Activated gamma-delta T cell treated with anti-CD3 and anti-CD28 coated beads, Interleukin-2, amount 50 U/mL, for 16 hours (primary cell): Measurements from ENCODE around the gene KRT23.
"Not testable (repeated sequence)": the region's sequence is repeated elsewhere in the genome, so short reads cannot be mapped to it uniquely, and the experiment has no call there.

Experiments
- DNase-seq: peaks from one replicate; pipeline ENCODE4 v3.0.0-alpha.2; 2020; ENCODE audit warnings: low read depth

KRT23 gene

DNA sequence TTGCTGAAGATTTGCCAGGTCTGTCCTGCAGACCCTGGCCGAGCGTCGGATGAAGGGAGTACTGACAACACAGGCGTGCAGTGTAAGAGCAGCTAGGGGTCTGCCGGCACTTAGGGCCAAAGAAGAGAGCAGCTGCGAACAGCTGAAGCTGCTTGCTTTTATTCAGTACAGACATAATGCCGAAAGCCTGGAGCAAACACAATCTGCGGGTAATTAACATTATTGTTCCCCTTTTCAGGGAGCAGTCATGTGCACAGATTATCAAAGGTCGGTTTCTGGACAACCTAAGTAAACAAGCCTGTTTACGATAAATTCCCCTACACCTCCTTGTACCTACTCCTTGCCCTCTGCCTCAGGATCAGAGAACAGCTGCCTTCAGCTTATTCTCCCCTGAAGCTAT lies 12.0 kb upstream of the KRT23 start:
- DNase-seq, result no peak

DNA sequence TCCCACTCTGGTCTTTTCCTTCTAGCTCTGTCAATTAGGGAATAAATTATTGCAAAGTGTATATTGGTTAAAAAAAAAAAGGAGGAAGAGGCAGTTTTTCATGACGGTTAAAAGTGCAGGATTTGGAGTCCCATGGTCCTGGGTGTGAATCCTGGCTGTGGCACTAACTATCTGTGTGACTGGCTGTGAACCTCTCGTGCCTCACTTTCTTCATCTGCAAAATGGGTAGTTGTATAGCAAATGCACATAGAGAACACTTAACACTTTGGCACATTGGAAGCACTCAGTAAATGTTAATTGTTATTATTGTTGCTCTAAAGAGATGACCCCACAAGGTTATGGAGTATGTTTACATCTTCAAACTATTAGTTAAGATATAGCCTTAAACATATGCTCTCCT lies 10.5 kb upstream of the KRT23 start:
- no peak for DNase-seq

DNA sequence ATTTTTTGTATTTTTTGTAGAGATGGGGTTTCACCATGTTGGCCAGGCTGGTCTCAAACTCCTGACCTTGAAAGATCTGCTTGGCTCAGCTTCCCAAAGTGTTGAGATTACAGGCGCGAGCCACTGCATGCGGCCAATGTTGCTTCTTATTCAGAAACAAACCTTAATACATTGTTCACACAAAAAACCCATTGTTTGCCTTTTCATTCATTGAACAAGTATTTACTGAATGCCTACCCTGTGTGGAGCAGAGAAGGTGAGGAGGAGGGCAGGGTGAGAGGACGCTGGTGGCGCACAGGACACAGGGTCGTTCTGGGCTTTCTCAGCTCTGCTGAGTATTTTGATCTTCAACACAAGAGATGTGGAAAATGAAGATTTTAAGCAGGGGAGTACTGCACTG lies 8.0 kb upstream of the KRT23 start:
- DNase-seq, result no peak

DNA sequence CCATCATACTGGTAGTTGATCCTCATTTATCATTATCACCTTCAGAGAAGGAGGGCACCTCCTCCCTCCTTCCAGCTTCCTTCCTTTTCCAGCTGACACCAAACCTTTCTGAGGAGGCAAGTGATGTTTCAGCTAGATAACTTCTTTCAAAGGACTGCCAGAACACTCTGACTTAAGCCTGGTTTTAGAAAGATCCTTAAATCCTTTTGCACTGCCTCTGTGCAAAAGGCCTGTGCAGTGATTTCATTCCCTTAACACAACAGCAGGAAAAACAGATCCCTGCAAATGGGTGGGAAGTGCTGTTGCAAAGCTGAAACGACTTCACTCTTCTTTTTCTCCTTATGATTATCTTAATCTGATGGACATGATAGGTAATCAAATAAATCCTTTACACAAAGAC lies 7.1 kb upstream of the KRT23 start:
- no peak for DNase-seq

DNA sequence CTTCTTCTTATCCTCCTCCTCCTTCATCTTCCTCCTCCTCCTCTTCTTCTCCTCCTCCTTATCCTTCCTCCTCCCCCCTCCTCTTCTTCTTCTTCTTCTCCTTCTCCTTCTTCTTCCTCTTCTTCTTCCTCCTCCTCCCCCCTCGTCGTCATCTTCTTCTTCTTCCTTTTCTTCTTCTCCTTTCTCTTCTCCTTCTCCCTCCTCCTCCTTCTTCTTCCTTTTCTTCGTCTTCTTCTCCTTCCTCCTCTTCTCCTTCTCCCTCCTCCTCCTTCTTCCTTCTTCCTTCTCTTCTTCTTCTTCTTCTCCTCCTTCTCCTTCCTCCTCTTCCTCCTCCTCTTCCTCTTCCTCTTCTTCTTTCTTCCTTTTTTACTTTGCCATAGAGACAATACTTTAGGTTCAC lies 5.1 kb upstream of the KRT23 start:
- DNase-seq, result no peak

DNA sequence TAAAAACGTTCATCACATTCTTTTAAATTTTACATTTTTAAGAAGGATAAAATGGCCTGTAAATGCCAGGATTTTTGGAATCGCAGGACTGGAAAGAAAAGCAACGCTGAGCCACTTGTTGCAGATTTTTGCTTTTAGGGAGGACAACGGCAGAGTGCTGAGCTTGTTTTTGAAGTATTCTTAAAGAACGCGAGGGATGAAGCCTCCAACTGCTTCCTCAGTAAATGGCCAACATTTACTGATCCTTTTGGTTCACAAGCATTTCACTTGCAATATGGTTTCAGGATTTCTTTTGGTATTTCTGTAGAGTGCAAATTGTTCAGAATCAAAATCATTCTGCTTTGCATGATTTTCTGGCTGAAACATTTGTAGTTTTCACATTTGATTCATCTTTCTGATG lies 2.8 kb upstream of the KRT23 start:
- DNase-seq, result no peak

DNA sequence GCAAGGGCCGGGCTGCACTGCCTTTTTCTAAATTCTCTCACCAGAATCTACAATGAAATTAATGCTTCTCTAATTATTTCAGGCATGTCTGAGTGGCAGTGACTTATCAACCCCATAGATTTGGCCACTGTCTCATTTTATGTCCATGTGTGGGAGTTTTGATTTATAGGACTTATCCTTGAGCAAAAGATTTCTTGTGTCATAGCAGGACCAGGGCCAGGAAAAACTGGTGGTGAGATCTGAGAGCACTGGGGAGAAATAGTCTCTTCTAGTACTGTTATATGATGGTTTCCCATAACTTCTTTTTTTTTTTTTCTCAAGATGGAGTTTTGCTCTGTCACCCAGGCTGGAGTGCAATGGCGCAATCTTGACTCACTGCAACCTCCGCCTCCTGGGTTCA lies 1.5 kb upstream of the KRT23 start:
- no peak for DNase-seq

DNA sequence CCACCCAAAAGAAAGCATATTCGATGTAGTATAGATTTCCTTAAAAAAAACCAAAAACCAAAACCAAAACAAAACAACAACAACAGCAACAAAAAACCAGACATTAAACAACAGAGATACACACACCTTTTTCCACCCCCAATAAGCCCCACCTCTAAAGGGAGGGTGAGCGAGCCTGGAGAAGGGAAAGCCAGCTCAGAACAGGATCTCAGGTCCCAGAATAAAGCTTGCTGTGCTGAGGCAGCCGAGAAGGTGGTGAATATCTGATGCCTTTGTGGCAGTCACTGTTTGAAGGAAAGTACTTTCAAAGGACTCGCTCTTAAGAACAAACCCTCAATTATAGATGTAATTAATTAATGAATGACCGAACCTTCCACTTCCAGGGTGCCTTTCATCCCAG lies 470 bp downstream of the KRT23 start:
- DNase-seq, result no peak

DNA sequence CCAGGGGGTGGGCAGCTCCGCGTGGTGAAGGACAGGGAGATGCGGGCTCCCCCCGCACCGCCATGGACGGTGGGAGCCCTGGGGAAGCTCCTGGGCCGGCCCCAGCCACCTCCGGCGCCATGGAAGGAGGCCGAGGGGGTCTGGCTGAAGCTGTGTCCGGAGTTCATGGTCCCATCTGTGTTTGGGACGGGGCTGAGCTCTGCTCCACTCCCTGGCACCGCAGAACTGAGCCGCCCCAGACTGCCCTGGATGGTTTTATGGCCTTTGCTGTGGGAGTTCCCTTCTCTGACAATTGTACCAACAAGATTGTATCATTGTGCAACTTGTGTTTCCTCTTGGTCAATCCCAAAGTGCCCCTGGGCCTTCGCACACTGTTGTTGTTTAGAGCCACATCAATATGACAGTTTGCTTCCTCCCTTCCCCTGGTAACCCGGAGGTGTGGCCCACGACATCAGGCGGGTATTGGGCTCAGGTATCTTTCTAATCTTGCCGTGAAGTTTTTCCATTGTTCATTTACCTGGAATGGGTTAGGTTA lies 942 bp downstream of the KRT23 start:
- DNase-seq, result no peak

DNA sequence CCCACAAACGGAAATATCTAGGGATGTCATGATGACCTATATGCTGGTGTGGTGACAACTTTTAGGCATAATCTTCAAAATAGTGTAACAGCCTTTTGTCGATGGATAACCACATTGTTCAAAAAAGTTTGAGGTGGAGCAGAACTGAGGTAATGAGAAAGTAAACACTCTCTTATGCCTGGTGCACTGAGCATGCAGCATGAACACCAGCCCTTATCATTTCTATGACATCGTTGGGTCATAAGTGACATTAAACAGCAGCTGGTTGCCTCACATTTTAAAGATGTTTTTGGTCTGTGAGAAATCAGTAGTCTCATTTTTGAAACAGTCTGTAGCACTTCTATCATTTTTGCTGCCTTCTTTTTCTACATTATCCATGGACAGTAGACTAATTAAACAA lies 1.8 kb downstream of the KRT23 start:
- no peak for DNase-seq

DNA sequence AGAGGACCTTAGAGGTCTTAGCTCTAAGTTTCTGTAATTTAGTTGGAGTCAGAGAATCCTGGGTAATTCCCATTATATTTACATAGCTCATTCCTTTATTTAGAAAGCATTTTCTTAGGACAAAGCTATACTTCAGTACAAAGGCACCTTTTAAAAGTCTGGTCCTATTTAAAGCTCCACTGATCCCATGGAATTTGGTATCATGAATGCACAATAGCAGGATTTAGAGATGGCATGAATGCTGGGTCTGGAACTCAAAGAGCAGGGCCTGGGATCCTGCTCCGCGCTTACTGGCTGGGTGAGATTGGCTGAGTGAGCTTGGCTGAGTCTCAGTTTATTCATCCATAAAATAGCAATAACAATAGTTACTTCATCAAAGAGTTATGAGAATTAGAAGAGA lies 4.8 kb downstream of the KRT23 start:
- DNase-seq, result no peak

DNA sequence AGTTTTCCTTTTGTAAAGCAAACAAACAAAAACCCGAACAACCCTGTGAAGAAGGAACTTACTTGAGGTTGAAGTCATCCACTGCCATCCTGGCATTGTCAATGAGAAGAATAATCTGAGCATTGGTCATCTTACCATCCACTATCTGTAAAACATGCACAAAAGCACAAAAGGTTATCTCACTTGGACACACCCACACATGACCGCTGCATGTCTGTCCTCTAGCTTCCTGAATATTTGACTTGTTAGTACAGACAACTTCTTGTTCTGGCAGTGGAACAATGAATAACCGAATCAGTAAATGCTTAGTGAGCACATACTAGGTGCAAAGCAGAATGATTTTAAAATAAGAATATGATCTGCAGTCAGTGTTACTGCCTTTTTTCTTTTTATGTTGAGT lies 6.1 kb downstream of the KRT23 start:
- DNase-seq, result no peak

DNA sequence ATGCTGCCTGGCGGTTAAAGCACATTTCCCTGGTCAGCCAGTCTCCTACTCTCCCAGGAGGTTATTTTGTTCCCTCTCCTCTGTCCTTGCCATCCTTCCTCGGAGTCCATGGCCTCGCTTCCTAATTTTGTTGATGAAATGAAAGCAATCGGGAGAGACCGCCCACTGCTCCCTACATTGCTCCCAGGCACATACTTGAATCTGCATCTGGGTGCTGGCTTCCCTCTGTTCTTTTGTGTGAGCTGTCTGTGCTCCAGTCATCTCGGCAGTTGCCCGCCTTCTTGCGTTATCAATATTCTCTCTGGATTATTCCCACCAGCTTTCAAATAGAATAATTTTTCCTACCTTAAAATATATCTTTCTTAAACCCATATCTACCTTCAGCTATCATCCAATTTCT lies 11.1 kb downstream of the KRT23 start:
- DNase-seq, result no peak

DNA sequence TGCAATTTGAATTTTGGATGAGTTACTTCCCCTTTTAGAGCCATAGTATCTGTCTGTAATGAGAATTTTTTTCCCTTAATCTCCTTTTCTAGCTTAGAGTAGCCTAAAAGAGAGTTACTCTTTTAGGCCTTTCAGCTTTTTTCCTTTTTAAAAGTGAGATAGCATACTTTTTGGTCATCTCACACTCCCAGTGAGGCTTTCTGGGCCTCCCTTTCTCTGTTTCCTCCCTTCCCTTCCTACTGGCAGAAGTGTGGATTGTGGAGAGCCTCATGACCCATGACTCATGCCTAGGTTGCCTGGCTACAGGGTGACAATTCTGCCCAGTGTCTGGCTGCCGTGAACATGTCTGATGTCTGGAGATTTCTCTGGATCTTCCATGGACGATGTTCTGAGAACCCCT lies 15.2 kb downstream of the KRT23 start:
- no peak for DNase-seq

DNA sequence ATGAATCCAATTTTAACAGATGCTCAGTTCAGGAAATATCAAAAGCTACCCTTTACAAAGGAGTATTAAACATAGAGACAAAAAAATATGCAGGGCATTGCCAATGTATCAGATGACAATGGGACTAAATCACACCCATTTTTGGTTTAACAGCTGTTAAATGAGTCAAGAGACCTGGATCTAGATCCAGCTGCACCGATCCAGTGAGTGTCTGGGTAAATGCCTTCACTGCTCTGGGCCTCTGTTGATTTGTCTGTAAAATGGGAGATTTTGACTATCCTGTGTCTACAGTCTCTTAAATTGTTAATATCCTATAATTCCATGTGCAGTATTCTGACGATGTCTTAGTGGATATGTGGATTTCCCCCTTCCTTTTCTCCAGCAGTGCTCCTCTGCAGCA lies 16.4 kb downstream of the KRT23 start:
- DNase-seq, result no peak

DNA sequence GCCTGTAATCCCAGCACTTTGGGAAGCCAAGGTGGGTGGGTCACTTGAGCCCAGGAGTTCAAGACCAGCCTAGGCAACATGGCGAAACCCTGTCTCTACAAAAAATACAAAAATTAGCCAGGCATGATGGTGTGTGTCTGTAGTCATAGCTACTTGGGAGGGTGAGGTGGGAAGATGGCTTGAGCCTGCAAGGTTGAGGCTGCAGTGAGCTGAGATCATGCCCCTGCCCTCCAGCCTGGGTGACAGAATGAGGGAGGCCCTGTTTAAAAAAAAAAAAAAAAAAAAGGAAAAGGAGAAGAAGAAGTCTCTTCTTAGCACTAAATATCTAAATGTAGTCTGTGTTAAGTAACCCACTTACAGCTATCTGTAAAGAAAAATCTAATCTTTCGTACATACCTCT lies 20.3 kb downstream of the KRT23 start:
- DNase-seq, result not testable (repeated sequence)

DNA sequence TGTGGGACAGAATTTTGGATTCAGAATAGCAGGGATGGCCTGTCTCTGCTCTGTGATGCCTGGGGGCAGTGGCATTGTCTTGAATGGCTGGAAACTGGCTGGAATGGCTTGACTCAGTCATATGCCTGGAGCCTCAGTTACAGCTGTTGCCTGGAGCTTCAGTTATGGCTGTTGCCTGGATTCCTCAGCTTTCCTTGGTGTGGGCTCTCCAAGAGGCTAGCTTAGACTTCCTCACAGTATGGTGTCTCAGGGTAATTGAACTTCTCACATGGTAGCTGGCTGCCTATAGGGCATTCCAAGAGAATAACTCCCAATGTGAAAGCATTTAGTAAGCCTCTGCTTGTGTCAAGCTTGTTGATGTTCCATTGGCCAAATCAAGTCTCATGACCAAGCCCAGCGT lies 21.1 kb downstream of the KRT23 start:
- DNase-seq, result no peak

DNA sequence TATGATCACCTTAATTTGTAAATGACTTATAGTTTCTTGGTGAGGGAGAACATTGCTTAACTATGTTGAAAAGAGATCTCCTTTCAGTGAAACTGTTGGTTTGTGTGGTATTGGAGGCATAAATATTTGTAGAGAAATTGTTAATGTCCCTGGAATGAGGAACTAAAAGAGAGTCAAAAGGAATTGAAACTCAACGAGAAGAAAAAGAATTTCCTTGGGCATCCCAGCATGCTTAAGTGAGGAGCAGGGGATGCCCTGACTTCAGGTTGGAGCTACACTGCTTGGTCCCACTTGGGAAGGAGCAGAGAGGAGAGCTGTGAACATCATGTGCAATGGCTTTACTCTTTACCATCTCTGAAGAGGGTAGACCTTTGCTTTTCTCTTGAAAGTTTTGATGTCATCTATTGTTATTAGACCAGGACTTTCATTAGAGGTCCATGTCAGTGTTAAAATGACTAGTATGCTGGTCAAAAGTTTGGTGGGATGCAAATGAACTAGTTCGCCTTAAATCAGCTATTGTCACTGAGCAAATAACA lies 21.7 kb downstream of the KRT23 start:
- DNase-seq, result no peak

DNA sequence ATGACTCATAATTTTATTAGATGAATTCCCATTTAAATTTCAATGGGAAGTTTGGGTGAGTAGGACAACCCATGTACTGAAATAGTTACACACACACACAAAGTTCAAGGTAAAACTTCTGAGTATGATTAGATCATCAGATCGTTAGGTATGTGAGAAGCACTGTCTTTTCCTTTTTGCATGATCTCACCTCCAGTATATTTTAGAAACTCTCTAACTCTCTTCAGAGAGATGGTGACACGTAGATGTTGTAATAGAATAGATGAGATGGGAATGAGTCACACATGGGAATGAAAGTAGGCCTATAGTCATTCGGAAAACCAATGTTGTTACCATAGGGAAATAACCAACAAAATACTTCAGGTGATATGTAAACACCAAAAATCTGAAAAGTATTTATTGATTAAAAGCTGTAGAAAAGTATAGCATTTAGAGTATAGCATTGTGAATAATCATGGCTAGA lies 22.2 kb downstream of the KRT23 start:
- no peak for DNase-seq

DNA sequence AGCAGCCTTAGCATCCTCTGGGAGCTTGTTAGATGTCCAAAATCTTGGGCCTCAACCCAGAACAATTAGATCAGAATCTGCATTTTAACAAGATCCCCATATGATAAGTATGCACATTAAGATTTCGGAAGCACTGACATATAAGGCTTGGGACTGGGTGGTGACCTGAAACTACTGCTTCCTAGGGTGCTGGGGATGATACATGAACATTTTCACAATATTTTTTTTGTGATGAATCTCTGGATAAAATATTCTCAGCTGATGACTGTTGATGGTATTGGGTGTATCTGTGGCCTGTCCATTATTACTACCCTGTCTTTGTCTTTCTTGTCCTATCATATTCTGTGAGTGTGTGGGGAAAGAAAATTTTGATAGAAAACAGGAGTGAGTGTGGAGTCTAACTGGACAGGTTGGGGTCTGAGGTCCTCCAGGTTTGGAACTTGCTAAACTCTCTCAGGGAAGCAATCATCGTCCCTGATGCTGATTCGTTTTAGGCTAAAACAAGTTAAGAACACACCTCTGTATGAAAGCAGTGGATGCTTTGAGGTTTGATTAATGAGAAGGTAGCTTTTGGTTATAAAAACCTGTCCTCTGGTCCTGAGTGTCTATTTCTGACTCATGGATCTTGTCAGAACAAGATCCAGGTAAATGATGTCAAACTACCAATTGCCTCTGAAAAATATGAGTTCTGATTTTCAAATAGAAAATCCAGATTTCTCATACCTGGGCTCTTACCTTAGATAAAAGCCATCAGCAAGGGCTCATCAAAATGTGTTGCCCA lies 23.2 kb downstream of the KRT23 start:
- no peak for DNase-seq

DNA sequence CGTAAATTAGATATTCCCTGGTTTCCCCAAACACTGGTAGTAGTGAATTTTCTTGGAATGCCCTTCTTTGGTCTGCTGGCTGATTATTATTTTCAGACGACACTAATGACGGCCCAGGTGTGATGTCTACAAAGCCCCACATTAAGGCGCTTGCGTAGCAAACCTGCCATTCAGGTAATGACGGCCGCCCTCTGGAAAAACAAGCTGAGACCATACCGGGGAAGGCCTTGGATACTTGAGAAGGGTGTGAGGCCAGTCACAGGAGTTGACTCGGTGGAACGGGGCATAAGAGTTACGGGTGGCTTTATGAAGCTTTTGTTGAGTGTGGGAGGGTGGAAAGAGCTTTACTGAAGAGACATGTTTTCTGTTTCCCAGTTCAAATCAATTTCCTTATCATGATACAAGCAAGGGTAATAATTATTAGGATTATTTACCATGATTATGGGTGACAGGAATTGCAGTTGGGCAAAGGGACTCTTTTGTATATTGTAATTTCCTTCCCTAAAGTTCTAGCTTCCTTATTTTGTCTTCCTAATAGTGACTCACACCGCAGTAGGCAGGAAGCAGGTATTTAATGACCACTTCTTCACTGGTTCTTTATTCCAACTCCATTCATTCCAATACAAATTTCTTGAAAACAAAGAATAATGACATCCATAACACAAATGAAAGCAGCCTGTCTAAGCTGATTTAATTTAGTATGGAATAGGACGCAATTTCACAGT lies 24.8 kb downstream of the KRT23 start:
- DNase-seq, result no peak

DNA sequence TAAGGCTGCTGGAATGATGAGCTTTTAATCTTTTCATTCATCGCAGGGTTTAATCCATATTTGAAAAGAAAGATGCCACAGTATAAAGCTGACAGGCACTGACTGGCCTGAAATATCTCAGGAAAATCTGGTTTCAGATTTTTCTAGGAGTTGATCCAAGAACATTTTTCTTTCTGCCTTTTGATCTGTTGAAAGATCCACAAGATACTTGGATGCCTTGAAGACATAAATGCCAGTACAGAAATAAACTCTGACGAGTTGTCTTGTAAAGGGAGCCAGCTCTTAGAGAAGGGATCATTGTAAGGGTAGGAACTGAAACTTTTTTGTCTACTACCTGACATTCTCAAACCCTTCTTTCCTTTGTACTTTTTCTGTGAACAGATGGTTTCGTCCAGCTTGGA lies 27.0 kb downstream of the KRT23 start:
- DNase-seq, result no peak

DNA sequence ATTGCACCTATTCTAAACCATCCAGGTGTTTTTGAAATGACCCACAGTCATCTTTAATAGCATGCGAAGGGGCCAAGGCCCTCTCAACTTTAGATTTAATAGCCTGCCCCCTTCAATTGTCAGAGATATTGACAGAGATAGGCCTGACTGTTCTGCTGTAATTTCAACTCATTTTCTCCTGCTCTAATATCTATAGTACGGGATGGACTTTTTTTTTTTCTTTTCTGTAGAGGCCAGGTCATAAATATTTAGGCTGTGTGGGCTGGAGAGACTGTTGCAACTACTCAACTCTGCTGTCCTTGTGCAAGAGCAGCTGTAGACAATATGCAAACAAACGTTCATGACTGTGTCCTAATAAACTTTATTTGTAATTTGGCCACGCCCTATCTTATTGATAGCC lies 27.7 kb downstream of the KRT23 start:
- DNase-seq, result no peak
